ENCODE data around the gene HLA-DPA1.

DNA sequence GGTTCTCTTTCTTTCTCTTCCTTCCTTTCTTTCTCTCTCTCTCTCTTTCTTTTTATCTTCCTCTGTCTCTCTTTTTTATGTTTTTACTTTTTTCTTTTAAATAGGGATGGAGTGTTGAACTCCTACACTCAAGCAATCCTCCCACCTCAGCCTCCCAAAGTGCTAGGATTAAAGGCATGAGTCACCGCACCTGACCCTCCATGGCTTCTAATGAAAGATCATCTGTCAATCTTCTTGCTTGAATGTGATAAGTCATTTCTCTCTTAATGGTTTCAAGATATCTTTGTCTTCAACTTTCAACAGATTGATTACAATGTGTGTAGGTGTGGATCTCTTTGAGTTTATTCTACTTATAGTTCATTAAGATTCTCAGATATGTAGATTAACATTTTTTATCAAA, 38.9 kb downstream of the HLA-DPA1 start:
- TF ChIP-seq, protein P1, sequence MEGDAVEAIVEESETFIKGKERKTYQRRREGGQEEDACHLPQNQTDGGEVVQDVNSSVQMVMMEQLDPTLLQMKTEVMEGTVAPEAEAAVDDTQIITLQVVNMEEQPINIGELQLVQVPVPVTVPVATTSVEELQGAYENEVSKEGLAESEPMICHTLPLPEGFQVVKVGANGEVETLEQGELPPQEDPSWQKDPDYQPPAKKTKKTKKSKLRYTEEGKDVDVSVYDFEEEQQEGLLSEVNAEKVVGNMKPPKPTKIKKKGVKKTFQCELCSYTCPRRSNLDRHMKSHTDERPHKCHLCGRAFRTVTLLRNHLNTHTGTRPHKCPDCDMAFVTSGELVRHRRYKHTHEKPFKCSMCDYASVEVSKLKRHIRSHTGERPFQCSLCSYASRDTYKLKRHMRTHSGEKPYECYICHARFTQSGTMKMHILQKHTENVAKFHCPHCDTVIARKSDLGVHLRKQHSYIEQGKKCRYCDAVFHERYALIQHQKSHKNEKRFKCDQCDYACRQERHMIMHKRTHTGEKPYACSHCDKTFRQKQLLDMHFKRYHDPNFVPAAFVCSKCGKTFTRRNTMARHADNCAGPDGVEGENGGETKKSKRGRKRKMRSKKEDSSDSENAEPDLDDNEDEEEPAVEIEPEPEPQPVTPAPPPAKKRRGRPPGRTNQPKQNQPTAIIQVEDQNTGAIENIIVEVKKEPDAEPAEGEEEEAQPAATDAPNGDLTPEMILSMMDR (IDR thresholded peaks at IDR 0.05): no peak
- TF ChIP-seq EP300 (IDR thresholded peaks at IDR 0.05) (no peak), POLR2AphosphoS5 (IDR thresholded peaks at IDR 0.05) (no peak), POLR2A (IDR thresholded peaks at IDR 0.05) (no peak)

Measured in suprapubic skin (tissue), 4 donors.